Measurements from ENCODE around the gene FAM20C.

The FAM20C gene

DNA sequence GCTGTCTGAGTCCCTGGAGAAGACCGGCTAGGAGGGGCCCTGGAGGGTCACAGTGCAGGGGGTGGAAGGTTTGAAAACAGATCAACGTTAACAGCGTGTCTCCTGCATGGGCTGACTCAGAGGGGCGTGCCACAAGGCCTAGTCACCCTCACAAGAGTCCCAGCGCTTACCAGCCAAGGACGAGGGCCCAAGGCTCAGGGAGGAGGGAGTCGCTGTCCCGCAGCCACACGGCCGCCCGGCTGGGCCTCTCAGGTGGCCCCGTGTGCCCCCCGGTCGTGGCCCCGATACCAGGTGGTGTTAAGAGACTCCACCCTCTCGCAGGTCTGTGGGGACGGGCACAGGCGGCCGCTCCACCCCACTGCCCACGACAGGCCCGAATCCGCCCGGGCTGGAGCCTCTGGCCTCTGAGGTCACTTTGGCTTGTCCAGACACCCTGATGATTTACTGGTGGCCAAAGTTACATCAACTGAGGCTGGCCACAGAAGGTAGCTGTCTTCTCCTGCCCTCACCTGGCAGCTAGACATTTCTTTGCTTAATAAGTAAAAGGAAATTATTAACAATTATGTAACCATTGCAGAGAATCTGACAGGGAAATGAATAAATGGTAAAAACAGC lies 34.0 kb downstream of the FAM20C start:
- no peak for DNase-seq (ENCODE audit: low read depth in 2 of 2)

DNA sequence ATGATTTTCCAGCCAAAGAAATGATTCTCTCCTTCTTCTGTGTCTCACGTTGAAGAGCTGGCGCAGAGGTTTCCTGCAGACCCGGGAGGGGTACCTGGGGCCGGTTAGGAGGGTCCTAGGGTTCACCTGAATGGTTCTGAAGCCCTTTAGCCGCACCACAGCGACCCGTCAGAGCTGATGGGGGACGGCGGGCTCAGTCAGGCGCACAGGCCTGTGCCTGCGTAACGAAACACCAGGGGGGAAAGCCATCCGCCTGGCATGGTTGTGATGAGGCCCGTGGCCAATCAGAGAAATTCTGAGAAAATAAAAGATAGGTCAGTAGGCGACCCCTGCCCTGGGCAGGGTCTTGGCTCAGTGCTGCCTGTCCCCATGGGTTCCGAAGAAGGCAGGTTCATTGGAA lies 35.6 kb downstream of the FAM20C start:
- DNase-seq (ENCODE audit: low read depth in 2 of 2) = no peak

DNA sequence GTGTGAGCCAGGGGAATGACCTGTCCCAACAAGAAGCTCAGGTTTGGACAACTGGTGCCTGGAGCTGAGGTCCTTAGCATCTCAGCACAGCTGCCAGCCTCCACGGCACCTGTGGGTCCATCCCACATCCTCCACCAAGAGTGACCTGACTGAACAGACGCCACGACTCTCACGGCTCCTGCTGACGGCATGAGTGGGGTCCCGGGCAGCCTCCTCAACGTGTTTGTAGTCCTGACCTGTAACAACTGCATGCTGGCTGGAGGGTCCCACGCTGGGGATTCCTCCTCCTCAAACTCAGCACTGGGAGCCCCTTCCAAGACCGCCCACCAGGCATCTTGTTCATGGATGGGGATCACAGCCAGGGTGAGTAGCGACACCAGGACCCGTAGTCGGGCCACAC lies 36.2 kb downstream of the FAM20C start:
- DNase-seq (ENCODE audit: low read depth in 2 of 2) = no peak

DNA sequence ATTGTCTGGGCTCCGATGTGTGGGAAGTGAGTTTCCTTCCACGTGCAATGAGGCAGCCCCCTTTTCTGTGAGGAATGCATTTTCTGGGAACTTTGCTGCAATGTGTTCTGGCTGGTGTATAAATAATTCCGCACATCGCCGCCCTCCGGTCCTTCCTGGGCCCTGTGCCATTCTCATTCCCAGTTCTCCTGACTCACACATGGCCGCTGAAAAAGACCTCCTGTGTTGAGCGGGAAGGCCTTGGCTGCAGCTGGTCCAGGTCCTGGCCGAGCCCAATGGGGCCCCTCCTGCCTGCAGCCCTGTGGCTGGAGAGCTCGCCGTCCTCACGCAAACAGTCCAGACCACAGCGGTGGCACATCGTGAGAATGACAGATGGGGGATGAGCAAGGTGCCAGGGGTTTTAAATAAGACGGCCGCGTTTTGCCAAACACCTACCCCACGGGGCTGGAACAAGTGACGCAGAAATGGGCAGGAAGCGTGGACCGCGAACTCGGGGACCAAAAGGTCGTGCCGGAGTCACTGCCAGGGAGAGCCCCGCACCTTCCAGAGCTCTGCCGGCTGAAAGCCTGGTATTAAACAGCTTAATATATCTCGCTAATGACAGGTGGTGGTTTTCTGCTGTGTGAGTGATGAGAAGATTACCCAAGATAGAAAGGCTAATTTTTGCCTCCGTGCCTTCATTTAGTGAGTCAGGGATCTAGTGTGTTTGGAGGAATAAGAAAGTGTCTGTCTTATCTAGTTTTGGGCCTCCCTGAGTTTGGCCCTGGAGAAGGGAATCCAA lies 37.0 kb downstream of the FAM20C start:
- no peak for DNase-seq (ENCODE audit: low read depth in 2 of 2)

DNA sequence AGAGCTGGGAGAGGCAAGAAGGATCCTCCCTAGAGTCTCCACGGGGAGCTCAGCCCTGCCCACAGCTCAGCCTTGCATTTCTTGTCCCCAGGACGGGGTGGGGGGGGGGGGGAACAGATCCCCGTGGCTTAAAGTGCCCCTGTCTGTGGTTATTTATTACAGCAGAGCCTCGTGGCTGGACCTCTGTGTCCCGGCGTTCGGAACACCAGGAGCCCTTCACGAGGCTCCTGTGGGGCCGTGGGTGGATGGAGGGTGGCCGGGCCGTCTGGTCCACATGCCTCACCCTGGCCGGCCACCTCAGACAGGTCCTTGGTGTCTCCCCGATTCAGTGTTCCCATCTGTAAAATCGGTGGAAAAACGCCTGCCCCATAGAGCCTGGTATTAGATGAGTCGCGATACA lies 37.9 kb downstream of the FAM20C start:
- no peak for DNase-seq (ENCODE audit: low read depth in 2 of 2)

DNA sequence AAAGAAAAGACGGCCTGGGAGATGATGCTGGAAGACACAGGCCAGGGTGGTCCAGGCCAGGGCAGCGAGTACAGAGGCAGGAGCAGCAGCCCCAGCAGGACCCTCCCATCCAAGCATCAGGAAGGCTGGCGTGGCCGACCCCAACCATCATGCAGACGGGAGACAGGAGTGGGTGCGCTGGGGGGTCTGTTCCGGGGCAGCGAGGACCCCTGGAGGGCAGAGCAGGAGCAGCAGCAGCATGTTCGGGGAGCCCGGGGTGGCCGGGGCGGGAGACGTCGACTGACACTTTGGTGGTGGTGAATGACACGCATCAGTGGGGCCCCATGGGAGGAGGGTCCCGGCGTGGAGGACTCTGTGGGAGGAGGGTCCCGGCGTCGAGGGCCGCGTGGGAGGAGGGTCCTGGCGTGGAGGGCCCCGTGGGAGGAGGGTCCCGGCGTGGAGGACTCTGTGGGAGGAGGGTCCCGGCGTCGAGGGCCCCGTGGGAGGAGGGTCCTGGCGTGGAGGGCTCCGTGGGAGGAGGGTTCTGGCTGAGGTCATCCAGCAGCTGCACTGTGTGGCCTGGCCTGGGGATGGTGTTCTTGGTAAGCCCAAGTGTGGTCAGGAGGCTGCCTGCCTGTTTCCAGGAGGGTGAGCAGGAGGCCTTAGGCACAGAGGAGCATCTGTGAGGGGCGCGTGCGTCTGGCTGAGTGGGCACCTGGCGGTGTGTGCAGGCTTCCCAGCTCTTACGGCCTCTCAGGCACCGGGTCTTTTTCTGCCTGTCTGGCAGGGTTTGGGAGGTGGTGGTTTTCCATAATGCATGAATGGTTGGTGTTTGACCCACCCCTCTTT lies 38.9 kb downstream of the FAM20C start:
- DNase-seq (ENCODE audit: low read depth in 2 of 2) = no peak

DNA sequence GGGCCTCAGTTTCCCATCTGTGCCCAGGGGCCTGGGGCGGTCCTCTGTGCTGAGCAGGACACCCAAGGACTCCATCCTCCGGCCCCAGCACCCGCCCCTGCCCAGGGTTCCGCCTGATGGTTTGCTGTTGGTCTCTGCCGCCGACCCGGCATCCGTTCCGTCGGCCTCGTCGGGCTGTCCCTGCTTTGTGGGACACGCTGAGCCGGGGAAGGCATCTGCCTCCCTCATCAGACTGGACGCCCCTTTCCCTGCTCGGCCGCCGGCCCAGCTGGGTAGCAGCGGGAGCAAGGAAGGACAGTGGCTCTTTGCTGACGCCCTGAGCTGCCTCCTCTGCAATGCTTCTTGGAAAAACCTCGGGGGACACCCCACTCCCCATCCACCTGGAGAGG lies 39.5 kb downstream of the FAM20C start:
- no peak for DNase-seq (ENCODE audit: low read depth in 2 of 2)

DNA sequence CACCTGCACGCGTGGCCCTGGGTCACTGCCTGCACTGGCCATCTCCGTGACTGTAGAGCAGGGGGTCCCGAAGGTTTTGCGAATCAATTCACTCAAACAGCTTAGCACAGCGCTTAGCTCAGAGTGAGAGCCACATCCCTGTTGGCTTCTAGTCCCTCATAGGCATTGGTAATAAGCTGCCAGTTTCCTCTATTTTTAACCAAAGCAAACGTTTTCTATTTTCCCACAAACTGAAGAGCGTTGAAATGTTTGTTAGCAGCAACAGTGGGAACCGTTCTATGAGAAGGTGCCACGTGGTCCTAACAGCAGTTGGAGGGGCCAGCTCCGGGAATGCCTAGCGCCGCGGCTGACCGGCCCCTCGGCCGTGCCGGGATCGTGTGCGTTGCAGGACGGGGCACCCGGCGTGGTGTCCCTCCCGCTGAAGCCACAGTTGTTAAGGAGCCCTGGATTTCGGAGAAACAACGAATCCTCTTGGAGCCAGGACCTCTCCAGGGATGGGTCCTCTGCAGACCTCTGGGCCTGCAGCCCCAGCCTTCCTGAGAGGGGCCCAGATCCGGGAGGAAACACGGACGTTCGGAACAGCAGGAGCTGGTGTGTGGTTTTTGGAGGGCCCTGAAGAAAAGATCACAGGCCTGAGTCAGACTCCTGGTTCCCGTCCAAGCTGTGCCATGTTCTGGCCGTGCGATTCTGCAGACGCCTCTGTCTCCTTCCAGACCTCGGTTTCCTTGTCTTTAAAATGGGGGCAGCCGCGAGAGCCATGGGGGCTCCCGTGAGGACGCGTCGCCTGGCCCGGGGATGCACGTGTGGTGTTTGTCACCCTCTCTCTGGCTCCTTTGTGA lies 40.3 kb downstream of the FAM20C start:
- DNase-seq (ENCODE audit: low read depth in 2 of 2) = no peak

DNA sequence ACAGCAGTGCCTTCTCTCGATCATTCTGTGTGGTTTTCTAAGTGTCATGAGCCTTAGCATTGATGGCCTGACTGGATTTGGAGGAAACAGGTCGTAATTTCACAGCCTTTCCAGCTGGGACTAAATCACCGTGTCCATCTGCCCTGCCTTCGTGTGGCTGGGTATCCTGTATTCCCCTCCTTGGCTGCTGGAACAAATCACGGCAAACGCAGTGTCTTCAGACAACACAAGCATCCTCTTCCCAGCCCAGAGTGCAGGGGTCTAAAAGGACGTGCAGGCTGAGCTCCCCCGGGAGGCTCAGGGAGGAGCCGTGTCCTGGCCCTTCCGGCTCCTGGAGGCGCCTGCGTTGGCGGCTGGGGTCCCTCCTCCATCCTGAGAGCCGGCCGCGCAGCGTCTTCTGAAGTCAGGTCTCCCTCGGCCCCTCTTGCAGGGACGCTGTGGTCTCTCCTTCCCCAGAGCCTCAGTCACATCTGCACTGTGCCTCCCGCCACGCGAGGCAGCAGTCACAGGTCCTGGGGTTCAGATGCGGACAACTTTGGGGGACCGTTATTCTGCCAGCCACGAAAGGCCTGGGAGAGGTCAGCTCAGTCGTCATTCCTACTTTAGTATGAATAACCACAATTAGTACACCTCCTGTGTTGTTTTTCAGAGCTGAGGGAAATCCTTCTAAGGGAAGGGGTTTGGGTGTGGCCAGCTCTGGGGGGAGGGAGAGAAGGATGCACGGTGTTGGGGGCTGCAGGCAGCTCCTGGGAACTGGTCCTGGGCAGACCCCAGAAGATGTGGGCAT lies 41.1 kb downstream of the FAM20C start:
- no peak for DNase-seq (ENCODE audit: low read depth in 2 of 2)

DNA sequence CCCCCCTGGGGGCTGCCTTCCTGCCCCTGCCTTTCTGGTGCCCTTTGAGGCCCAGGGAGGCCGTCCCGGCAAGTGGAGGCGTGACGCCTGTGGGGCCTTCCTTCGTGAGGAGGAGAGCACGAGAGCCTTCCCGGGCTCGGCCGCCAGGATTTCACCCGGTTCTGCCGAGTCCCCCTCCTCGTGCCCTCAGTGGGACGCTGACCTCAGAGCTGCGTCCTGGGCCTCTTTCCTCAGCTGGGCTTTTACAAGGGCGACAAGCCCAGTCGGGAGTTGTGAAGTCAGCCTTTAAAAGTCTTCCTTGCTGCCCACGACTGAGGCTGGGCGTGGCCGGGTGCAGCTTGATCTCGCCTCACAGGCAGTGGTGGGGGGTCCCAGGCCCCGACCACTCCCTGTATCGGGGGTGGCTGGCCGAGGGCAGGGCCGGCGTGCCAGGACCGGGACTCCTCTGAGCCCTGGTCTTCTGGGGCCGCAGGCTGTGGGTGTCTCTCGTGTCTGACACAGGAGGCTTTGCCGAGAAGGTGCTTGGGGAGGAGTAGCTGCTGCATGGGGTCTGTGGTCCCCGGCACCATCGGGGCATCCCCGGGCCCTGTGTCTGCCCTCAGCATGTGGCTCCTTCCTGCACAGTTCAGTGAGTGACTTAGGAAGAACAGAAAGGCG lies 41.8 kb downstream of the FAM20C start:
- no peak for DNase-seq (ENCODE audit: low read depth in 2 of 2)

DNA sequence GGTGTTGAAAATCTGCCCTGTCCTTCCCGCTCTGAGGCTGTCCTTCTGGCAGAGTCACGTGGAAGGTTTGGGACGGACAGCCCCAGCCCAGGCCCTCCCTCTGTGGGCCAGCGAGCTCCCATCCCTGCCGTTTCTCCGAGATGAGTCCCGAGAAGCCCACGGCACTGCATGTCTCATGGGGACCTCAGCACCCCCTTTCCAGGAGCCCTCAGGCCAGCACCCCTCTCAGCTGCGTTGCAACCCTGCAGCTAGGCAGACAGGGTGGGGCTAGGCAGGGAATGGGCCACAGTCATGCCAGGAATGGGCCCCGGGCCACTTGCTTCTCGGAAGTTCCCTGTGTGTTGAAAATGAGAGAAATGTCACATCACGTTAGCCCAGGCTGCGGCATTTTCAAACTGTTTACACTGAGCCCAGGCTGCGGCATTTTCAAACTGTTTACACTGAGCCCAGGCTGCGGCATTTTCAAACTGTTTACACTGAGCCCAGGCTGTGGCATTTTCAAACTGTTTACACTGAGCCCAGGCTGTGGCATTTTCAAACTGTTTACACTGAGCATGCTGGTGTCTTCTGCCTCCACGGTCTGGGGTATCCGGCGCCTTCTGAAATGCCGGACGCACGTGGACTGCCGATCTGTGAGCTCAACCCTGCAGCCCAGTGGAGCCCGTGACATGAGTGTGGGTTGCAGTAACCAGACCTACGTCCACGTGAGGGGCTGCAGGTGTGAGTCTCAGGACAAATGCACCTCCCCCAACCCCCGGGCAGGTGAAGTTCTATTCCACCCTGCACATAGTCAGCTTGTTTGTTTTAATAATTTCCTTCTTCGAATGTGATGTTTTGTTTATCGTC lies 42.6 kb downstream of the FAM20C start:
- no peak for DNase-seq (ENCODE audit: low read depth in 2 of 2)

DNA sequence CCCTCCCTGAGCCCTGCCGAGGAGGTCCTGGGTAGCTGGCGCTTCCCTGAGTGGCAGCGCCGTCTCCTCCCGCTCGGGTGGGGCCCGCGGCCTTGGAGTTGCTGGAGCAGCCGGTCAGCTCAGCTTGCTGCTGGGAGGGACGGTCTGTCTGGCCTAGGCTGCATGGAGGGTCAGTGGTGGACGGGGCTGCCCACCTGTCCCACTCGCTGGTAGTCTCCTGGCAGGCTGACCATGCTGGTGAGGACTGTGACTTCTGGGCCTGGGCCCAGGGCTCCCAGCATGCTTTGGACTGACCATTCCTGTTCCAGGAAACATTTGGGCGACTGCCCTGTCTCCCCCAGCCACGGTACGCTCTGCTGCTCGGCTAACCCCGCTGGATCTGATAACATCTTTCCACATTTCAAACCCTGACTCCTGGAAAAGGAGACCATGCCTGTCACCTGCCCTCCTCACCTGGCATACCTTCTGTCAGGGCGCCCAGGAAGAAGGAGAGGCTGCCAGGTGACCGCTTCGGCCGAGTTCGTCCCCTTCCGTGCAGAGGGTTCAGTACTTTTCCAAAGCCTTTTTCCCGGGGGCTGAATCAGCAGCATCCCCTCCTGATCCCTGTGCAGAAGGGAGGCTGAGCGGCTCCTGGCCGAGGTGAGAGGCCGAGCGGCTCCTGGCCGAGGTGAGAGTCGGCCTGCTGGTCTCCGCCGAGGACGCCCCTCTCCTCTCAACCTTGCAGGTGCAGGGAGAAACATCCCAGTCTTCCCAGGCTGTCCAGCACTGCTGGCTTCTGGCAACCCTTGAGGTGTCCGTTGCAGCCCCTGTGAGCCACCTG lies 43.4 kb downstream of the FAM20C start:
- DNase-seq (ENCODE audit: low read depth in 2 of 2) = no peak

DNA sequence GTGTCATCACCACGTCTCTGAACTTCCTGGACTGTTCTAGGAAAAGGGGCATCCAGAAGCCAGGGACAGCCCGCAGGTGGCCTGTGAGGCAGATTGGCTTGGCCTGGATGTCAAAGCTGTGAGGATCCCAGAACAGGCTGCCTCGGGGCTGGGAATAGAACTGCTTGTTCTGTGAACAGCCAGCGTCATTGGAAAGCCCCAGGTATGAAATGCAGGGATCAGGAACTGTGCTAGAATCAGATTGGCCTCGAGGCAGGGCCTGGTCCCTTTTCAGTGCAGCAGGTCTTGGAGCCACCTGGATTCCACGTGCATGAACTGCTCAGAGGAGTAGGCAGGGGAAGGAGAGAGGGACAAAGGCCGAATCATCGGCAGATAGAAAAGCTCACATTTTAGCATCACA lies 44.6 kb downstream of the FAM20C start:
- DNase-seq (ENCODE audit: low read depth in 2 of 2) = no peak

DNA sequence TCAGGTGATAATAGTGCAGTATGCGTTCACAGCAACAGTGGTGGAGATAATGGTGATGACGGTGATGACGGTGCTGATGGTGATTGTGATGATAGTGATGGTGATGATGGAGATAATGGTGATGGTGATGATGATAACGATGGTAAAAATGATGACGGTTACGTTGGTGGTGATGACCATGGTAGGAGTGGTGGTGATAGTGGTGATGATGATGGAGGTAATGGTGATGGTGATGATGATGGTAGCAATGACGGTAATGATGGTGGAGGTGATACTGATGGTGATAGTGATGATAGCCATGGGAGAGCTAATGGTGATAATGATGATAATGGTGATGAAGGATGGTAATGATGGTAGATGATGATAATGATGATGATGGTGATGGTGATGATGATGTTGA lies 45.0 kb downstream of the FAM20C start:
- DNase-seq (ENCODE audit: low read depth in 2 of 2) = no peak

DNA sequence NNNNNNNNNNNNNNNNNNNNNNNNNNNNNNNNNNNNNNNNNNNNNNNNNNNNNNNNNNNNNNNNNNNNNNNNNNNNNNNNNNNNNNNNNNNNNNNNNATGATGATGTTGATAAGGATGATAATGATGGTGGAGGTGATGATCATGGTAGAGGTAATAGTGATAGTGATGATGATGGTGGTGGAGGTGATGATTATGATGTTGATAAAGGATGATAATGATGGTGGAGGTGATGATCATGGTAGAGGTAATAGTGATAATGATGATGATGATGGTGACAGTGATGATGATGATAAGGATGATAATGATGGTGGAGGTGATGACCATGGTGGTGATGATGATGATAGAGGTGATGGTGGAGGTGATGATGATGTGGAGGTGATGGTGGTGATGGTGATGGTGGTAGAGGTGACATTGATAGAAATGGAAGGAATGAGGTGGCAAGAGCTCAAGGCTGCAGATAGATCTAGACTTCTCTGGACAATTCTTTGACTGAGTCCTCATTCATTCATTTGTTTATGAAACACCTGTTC lies 47.8 kb downstream of the FAM20C start:
- DNase-seq (ENCODE audit: low read depth in 2 of 2) = no peak

DNA sequence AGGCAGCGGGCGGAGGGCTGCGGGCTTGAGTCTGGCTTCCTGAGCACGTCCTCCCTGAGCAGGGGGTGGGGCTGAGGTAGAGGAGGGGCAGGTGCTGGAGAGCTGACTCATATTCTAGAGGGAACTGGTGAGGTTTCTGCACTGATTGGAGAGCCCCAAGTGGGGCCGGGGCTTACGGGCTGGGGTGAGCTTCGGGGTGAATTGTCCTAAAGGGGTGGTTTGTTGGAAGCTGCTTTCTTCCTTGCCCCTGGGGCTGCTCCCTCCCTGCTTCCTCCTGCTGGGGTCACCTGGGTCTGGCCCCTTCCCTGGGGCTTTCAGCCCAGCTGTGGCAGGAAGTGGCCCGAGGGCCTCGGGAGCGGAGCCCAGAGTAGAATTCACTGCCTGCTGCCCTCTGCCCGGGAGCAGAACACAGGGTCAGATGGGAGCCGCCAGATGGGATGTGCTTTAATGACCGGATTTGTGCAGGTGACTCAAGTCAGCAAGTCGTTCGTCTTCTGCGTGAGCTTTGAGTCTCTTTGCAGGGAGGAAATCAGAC lies 48.6 kb downstream of the FAM20C start:
- DNase-seq (ENCODE audit: low read depth in 2 of 2) = peak in 1 of 2 donors; percentile 14

DNA sequence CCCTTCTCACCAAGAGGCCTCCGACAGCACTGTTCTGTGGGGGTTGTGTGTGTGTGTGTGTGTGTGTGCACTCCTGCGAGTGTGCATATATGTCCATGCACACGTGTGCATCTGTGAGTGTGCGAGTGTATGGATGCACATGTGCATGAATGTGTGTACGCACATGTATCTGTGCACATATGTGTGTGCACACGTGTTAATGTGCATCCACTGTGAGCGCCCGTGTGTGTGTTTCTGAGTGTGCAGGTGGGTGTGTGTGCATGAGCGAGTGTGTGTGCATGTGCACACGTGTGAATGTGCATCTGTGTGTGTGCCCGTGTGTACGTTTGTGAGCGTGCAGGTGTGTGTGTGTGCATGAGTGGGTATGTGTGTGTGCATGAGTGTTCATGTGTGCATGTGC lies 49.1 kb downstream of the FAM20C start:
- DNase-seq (ENCODE audit: low read depth in 2 of 2) = no peak
